GM12878 (cell line): ENCODE measurements around the gene FUNDC1. TPM values are rescaled to one million over a fixed set of nuclear protein-coding genes. Genes with fewer than 3 reads are reported as not detected.

Experiments
- ATAC-seq: fragments of 200-7000 bp; cut with Tn5 transposase; 3 replicates; pipeline ENCODE4 v1.9.1; 2020; ENCODE audit warnings: mild to moderate bottlenecking, moderate library complexity
- BruUV-seq: library from RNA; stranded (reverse); fragments of 400-500 nt; replicated peaks from 2 replicates; lab custom pipeline; 2021; lab: Mats Ljungman, UMichigan
- CTCF ChIA-PET: fragments of 300-600 bp; sonication (Branson Sonifier 250); formaldehyde crosslinking; extraction: SDS; loops from one replicate; lab custom pipeline; 2021; ENCODE audit warnings: inconsistent platforms; lab: Yijun Ruan, JAX
- POLR2A ChIA-PET: fragments of 350-600 bp; formaldehyde crosslinking; extraction: SDS; loops from one replicate; lab custom pipeline; 2021; ENCODE audit warnings: inconsistent platforms; lab: Charles Lee
- RAD21 ChIA-PET: fragments of 300-600 bp; sonication (Branson Sonifier 250); formaldehyde crosslinking; loops from one replicate; lab custom pipeline; 2023; ENCODE audit warnings: antibody characterized with exemption; ENCODE audit not compliant: unreplicated experiment; lab: Charles Lee
- SMC1A ChIA-PET: fragments of 300-600 bp; sonication (Branson Sonifier 250); formaldehyde crosslinking; loops from one replicate; lab custom pipeline; 2023; ENCODE audit not compliant: unreplicated experiment, uncharacterized antibody; lab: Charles Lee
- DNase-seq: peaks from one replicate; pipeline ENCODE4 v3.0.0-alpha.2; 2011; ENCODE audit warnings: low read depth, low spot score
- FAIRE-seq: peaks from 3 replicates; lab custom pipeline; 2011; peaks lifted over from hg19 to GRCh38; lab: Jason Lieb, UNC
- H2AFZ ChIP-seq: 2 replicates; pipeline ENCODE4 v1.6.0; 2011; ENCODE audit warnings: low read depth, low read length, control low read depth; ENCODE audit not compliant: control insufficient read depth
- H3K27ac ChIP-seq: 2 replicates; pipeline ENCODE4 v1.5.1; 2011; ENCODE audit warnings: control low read depth; ENCODE audit not compliant: control insufficient read depth, insufficient read depth
- H3K27me3 ChIP-seq, 2 experiments: replicated peaks in 1 of 2; 2 replicates each; pipeline versions ENCODE4 v1.6.0 to v1.6.1; 2011; ENCODE audit warnings: low read length in 1 of 2; ENCODE audit not compliant: control insufficient read depth in 2 of 2, insufficient read depth in 2 of 2
- H3K36me3 ChIP-seq, 2 experiments: 2 replicates each; pipeline ENCODE4 v1.5.1; 2011; ENCODE audit warnings: low read length in 1 of 2; ENCODE audit not compliant: control insufficient read depth in 2 of 2, insufficient read depth in 2 of 2
- H3K4me1 ChIP-seq: 2 replicates; pipeline ENCODE4 v1.6.1; 2011; ENCODE audit warnings: mild to moderate bottlenecking, low read length, moderate library complexity, mixed read lengths; ENCODE audit not compliant: control insufficient read depth, insufficient read depth
- H3K4me2 ChIP-seq: 2 replicates; pipeline ENCODE4 v1.6.0; 2011; ENCODE audit warnings: control low read depth; ENCODE audit not compliant: control insufficient read depth, insufficient read depth
- H3K4me3 ChIP-seq: fragments of 200-600 bp; sonication (generic); 2 replicates; pipeline ENCODE4 v1.5.1; 2016
- H3K79me2 ChIP-seq: 2 replicates; pipeline ENCODE4 v1.6.0; 2011; ENCODE audit warnings: low read length; ENCODE audit not compliant: control insufficient read depth, insufficient read depth
- H3K9ac ChIP-seq: 2 replicates; pipeline ENCODE4 v1.8.0; 2011; ENCODE audit warnings: low read length, control low read depth, mixed read lengths; ENCODE audit not compliant: control insufficient read depth, insufficient read depth
- H3K9me3 ChIP-seq: replicated peaks from 3 replicates; pipeline ENCODE4 v1.5.1; 2011; ENCODE audit warnings: mild to moderate bottlenecking, low read length; ENCODE audit not compliant: control insufficient read depth, insufficient read depth
- H4K20me1 ChIP-seq: 2 replicates; pipeline ENCODE4 v1.6.0; 2011; ENCODE audit not compliant: control insufficient read depth, insufficient read depth
- EP300 ChIP-seq, 2 experiments: fragments of 150-350 bp in 1 of 2; IDR thresholded peaks; 2 replicates each; pipeline ENCODE4 v1.6.1; 2011 to 2012; ENCODE audit warnings: low read depth in 2 of 2, low read length in 2 of 2, borderline replicate concordance in 1 of 2, improper control_type of control experiment in 1 of 2, inconsistent platforms in 1 of 2; ENCODE audit not compliant: control insufficient read depth in 1 of 2
- HCFC1 ChIP-seq: fragments of 150-350 bp; IDR thresholded peaks from 2 replicates; pipeline ENCODE4 v1.6.1; 2014; ENCODE audit warnings: low read length
- NBN ChIP-seq: fragments of 450-650 bp; IDR thresholded peaks from 2 replicates; pipeline ENCODE4 v1.6.1; 2016
- NFIC ChIP-seq: IDR thresholded peaks from 2 replicates; pipeline ENCODE4 v1.6.1; 2012; ENCODE audit warnings: low read depth, mild to moderate bottlenecking, inconsistent platforms, low read length, moderate library complexity
- NFYA ChIP-seq: IDR thresholded peaks from 2 replicates; pipeline ENCODE4 v1.6.1; 2011; ENCODE audit warnings: low read depth, mild to moderate bottlenecking, low read length, improper control_type of control experiment, borderline replicate concordance
- NR2F1 ChIP-seq: fragments of 450-650 bp; conservative IDR thresholded peaks from 2 replicates; pipeline ENCODE4 v1.6.1; 2017; ENCODE audit warnings: mild to moderate bottlenecking
- PML ChIP-seq: IDR thresholded peaks from 2 replicates; pipeline ENCODE4 v1.6.1; 2012; ENCODE audit warnings: low read length, inconsistent platforms
- POLR2A ChIP-seq: IDR thresholded peaks from 2 replicates; pipeline ENCODE4 v1.6.1; 2011; ENCODE audit warnings: low read depth, mild to moderate bottlenecking, low read length
- POU2F2 ChIP-seq: IDR thresholded peaks from 3 replicates; pipeline ENCODE4 v1.6.1; 2011; ENCODE audit warnings: low read depth, mild to moderate bottlenecking, low read length, borderline replicate concordance
- SIN3A ChIP-seq: IDR thresholded peaks from 2 replicates; pipeline ENCODE4 v1.6.1; 2012; ENCODE audit warnings: low read depth, low read length, improper control_type of control experiment
- TBL1XR1 ChIP-seq: IDR thresholded peaks from 2 replicates; pipeline ENCODE4 v1.6.1; 2012; ENCODE audit warnings: low read depth, low read length, improper control_type of control experiment
- WRNIP1 ChIP-seq: IDR thresholded peaks from 2 replicates; pipeline ENCODE4 v1.6.1; 2011; ENCODE audit warnings: low read depth, low read length, improper control_type of control experiment, borderline replicate concordance
- WGBS: methylation state at CpG from one replicate; pipeline ENCODE4 v1.1.6; 2016; ENCODE audit warnings: low lambda C conversion rate; ENCODE audit not compliant: insufficient replicate concordance, insufficient coverage; ENCODE audit errors: missing lambda C conversion rate; 5-methylcytosine and 5-hydroxymethylcytosine counted together
- in situ Hi-C: fragments of 300-500 bp; cut with MboI; formaldehyde crosslinking; loops from 9 replicates; pipeline ENCODE4 v1.14.3; 2018; ENCODE audit warnings: mixed read lengths
- intact Hi-C: fragments of 100-400 bp; cut with micrococcal nuclease; formaldehyde crosslinking; loops from one replicate; pipeline ENCODE4 v1.14.2; 2022; ENCODE audit not compliant: unreplicated experiment
- polyA plus RNA-seq, 11 experiments: library from polyadenylated mRNA; depleted of rRNA in 4 of 11; unstranded in 6 of 11; stranded (reverse) in 5 of 11; fragments of >200 nt; fragmentation: Nextera tagmentation in 4 of 11; fragmentation: Illumina TruSeq in 1 of 11; extraction: Ambion mirVana in 4 of 11; extraction: Trizol in 1 of 11; gene quantifications; 1 replicate in 1 of 11; 2 replicates in 10 of 11; pipeline versions ENCODE4 v1.2.1 to v1.2.3, GENCODE V29; 2011 to 2016; ENCODE audit warnings: inconsistent platforms in 2 of 11, missing spikeins in 2 of 11, low read depth in 1 of 11
- total RNA-seq, 4 experiments: library from RNA; depleted of rRNA in 3 of 4; stranded (reverse); fragments of >200 nt in 3 of 4; fragmentation: Illumina TruSeq in 1 of 4; extraction: Trizol in 1 of 4; gene quantifications; 2 replicates each; pipeline versions ENCODE4 v1.2.1 to v1.2.3, GENCODE V29; 2013 to 2021
- TF ChIP-seq, protein P1 (sequence below): fragments of 450-650 bp; IDR thresholded peaks from 2 replicates; pipeline ENCODE4 v1.6.1; 2017; ENCODE audit warnings: low read depth, mild to moderate bottlenecking, moderate library complexity
- TF ChIP-seq, protein P2 (sequence below): fragments of 450-650 bp; conservative IDR thresholded peaks from 2 replicates; pipeline ENCODE4 v1.6.1; 2017; ENCODE audit warnings: mild to moderate bottlenecking, moderate library complexity
- TF ChIP-seq, protein P3 (sequence below): fragments of 450-650 bp; formaldehyde crosslinking; IDR thresholded peaks from 2 replicates; pipeline ENCODE4 v1.4.0; 2020; ENCODE audit warnings: mild to moderate bottlenecking, moderate library complexity

FUNDC1 gene
- total and polyA plus RNA-seq, 10 of the 15 experiments (the other 5 are each of a cell fraction or from before 2014, with no cell fraction given) = 10.0 to 25.1 (median 16.8) TPM

DNA sequence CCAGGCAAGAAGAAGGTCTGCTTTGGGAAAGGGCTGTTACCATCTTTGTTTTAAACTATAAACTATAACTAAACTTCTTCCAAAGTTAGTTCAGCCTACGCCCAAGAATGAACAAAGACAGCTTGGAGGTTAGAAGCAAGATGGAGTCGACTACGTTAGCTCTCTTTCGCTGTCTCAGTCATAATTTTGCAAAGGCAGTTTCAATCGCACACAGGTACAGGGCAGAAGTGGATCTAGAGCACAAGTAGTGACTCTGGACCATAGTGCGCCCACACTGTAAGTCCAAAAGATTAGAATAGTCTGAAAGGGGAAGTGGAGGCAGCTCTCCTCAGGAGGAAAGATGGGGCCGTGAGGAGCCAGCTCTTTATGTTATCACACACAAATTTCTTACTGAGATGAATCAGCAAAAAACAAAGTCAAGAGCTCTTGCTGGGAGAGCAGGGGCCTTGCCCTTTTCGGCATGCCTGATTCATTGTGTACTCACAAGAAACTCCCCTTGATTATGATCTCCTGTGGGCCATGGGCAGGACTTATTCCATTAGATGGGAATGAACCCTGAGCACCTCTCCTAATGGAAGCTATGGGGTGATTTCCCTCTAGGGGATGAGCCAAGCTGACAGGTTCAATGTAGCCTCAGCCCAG is 58.6 kb downstream of the FUNDC1 start (continued):
- TF ChIP-seq SIN3A = no peak

DNA sequence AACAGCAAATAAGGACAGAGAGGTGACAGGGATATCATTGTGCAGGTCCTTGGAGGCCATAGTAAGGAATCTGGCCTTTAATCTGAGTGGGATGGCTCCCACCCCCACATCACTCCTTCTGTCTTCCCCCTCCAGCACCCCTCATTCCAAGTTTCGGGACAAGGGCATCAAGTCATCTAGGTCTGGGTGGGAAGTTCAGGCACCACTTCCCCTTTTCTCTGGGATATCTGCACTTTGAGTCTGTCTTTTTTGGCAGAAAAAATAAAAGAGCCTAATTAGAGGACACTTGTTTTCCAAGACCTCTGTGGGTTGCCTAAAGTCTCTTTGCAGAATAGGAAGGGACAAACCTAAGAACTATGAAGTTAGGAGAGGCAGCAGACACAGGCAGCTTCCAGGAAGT is 60.1 kb downstream of the FUNDC1 start:
- SMC1A ChIA-PET = no interaction called here
- in situ Hi-C loops = no loop called here
- FAIRE-seq = no peak
- TF ChIP-seq POLR2A (no peak), NFYA (no peak), PML (no peak), POU2F2 (no peak), NBN (no peak), WRNIP1 (no peak), NFIC (no peak), NR2F1 (no peak), HCFC1 (no peak), TBL1XR1 (no peak), EP300 (IDR thresholded peaks at IDR 0.05; ENCODE audit: borderline replicate concordance in 1 of 2, control insufficient read depth in 1 of 2, low read depth in 2 of 2, low read length in 2 of 2) (no peak)
- TF ChIP-seq, protein P1, sequence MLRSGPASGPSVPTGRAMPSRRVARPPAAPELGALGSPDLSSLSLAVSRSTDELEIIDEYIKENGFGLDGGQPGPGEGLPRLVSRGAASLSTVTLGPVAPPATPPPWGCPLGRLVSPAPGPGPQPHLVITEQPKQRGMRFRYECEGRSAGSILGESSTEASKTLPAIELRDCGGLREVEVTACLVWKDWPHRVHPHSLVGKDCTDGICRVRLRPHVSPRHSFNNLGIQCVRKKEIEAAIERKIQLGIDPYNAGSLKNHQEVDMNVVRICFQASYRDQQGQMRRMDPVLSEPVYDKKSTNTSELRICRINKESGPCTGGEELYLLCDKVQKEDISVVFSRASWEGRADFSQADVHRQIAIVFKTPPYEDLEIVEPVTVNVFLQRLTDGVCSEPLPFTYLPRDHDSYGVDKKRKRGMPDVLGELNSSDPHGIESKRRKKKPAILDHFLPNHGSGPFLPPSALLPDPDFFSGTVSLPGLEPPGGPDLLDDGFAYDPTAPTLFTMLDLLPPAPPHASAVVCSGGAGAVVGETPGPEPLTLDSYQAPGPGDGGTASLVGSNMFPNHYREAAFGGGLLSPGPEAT = no peak
- TF ChIP-seq, protein P2, sequence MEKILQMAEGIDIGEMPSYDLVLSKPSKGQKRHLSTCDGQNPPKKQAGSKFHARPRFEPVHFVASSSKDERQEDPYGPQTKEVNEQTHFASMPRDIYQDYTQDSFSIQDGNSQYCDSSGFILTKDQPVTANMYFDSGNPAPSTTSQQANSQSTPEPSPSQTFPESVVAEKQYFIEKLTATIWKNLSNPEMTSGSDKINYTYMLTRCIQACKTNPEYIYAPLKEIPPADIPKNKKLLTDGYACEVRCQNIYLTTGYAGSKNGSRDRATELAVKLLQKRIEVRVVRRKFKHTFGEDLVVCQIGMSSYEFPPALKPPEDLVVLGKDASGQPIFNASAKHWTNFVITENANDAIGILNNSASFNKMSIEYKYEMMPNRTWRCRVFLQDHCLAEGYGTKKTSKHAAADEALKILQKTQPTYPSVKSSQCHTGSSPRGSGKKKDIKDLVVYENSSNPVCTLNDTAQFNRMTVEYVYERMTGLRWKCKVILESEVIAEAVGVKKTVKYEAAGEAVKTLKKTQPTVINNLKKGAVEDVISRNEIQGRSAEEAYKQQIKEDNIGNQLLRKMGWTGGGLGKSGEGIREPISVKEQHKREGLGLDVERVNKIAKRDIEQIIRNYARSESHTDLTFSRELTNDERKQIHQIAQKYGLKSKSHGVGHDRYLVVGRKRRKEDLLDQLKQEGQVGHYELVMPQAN = no peak
- TF ChIP-seq, protein P3, sequence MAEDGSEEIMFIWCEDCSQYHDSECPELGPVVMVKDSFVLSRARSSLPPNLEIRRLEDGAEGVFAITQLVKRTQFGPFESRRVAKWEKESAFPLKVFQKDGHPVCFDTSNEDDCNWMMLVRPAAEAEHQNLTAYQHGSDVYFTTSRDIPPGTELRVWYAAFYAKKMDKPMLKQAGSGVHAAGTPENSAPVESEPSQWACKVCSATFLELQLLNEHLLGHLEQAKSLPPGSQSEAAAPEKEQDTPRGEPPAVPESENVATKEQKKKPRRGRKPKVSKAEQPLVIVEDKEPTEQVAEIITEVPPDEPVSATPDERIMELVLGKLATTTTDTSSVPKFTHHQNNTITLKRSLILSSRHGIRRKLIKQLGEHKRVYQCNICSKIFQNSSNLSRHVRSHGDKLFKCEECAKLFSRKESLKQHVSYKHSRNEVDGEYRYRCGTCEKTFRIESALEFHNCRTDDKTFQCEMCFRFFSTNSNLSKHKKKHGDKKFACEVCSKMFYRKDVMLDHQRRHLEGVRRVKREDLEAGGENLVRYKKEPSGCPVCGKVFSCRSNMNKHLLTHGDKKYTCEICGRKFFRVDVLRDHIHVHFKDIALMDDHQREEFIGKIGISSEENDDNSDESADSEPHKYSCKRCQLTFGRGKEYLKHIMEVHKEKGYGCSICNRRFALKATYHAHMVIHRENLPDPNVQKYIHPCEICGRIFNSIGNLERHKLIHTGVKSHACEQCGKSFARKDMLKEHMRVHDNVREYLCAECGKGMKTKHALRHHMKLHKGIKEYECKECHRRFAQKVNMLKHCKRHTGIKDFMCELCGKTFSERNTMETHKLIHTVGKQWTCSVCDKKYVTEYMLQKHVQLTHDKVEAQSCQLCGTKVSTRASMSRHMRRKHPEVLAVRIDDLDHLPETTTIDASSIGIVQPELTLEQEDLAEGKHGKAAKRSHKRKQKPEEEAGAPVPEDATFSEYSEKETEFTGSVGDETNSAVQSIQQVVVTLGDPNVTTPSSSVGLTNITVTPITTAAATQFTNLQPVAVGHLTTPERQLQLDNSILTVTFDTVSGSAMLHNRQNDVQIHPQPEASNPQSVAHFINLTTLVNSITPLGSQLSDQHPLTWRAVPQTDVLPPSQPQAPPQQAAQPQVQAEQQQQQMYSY (CRISPR knock-in tag) = no peak

More for the DNA sequence above, 60.1 kb downstream of the FUNDC1 start:
- no peak overlapping the region for H2AFZ ChIP-seq
- no peak overlapping the region for H3K27ac ChIP-seq
- no peak overlapping the region for H3K4me2 ChIP-seq
- CTCF ChIA-PET = no interaction called here
- BruUV-seq = no TSS peak
- H3K4me3 ChIP-seq = no peak overlapping the region
- no peak for ATAC-seq
- H3K27me3 ChIP-seq = no peaks in the 10 kb centered on the region
- no peaks in the 10 kb centered on the region for H3K79me2 ChIP-seq
- intact Hi-C loops = no loop called here
- RAD21 ChIA-PET = no interaction called here
- POLR2A ChIA-PET = no interaction called here
- H3K36me3 ChIP-seq = no peaks in the 10 kb centered on the region
- no peak overlapping the region for H3K9ac ChIP-seq
- H3K9me3 ChIP-seq = no peaks in the 10 kb centered on the region; the same call in 2 of the 3 replicates
- H3K4me1 ChIP-seq = no peaks in the 10 kb centered on the region
- no peaks in the 10 kb centered on the region for H4K20me1 ChIP-seq
- 21% methylated on average over 1 of the region's 1 CpG for WGBS
- DNase-seq = no peak
